HG03565 (cell line): ENCODE measurements around the gene GLIPR2.
"Not testable (repeated sequence)": the region's sequence is repeated elsewhere in the genome, so short reads cannot be mapped to it uniquely, and the experiment has no call there.

ENCODE experiments used
- ATAC-seq: cut with Tn5 transposase; IDR thresholded peaks from one replicate; pipeline ENCODE4 v1.9.1; 2021; ENCODE audit warnings: mild to moderate bottlenecking, moderate library complexity; ENCODE audit not compliant: unreplicated experiment

GLIPR2 gene, protein sequence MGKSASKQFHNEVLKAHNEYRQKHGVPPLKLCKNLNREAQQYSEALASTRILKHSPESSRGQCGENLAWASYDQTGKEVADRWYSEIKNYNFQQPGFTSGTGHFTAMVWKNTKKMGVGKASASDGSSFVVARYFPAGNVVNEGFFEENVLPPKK

GRCh38 chr9:36136272-36136893, at the start of gene GLIPR2:
TSS of gene GLIPR2 (plus strand) at chr9:36136733. CDS start at chr9:36136779, 46 bp downstream.
- peak; percentile 82 for ATAC-seq

GRCh38 chr9:36087054-36087453, 49.5 kb upstream of the GLIPR2 start:
- ATAC-seq: not testable (repeated sequence)

GRCh38 chr9:36088020-36088419, 48.5 kb upstream of the GLIPR2 start:
- ATAC-seq: no peak

GRCh38 chr9:36091026-36091953, 45.2 kb upstream of the GLIPR2 start:
- ATAC-seq: no peak

DNA sequence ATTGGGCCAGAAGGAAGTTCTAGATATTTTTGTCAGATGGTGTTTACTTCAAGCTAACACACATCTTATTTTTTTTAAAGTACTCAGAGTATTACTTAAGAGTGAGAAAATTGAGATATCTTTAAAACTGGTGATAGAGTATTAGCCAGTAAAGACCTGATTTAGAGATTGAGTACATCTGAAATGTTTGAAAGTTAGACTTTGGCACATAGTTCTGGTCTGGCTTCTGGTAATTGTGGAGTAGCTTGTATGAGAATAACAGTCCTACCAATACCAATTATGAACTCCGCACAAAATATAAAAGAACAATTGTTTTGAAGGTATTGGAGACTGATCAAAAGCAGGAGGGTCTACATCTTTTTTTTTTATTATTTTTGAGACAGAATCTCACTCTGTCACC, 44.5 kb upstream of the GLIPR2 start:
- ATAC-seq: no peak

DNA sequence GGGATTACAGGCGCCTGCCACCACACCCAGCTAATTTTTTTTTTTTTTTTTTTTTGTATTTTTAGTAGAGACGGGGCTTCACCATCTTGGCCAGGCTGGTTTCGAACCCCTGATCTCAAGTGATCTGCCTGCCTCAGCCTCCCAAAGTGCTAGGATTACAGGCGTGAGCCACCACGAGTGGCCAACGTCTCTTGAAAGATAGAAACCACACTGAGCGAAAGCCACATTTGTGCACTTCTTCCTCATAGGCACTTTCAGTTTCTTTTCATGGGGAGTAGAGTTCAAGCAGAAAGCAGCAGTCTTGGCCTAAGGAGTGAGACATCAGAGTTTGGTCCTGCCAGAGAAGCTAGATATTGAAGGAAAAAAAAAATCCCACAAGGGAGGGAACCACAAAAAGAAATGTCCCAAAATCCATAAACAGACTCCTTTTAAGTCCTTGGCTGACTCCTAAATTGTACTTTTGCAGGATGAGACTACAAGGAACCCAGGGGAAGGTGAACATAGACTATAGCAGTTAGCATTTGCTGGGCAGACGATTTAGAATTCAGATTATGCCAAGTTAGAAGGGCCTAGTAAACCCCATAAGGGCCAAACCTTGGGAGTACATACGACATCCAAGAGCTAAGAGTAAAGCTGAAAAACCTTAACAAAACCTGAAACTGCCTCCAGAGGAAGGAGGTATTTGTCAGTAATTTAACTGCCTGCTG, 43.9 kb upstream of the GLIPR2 start:
- peak; percentile 88 for ATAC-seq

DNA sequence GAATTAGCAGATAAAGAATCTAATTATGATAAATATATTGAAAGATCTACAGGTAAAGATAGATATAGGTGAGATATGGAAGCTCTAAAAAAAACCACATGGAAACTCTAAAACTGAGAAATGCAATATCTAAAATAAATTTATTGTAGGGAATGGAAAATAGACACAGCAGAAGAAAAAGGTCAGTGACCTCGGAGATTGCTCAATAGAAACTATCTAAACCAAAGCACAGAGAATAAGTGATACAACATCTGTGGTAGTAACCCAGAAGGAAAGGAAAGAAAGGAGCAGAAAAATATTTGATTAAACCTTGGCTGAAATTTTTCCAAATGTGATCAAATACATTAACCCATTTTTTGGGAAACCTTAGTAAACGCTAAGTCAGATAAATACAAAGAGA, 43.1 kb upstream of the GLIPR2 start:
- no peak for ATAC-seq

DNA sequence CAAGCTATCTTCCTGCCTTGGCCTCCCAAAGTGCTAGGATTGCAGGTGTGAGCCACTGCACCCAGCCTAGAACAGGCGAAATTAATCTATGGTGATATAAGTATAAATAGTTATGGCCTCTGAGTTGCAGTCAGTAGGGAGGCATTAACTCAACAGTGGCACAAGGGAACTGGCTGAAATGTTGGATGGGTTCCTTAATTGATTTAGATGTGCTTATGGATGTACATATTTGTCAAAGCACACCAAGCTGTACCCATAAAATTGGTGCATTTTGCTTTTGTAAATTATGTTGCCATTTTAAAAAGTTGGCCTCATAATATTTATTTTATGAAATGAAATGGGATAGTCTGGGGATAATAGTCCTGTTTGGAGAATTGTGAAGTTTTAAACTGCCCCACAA, 36.8 kb upstream of the GLIPR2 start:
- no peak for ATAC-seq

DNA sequence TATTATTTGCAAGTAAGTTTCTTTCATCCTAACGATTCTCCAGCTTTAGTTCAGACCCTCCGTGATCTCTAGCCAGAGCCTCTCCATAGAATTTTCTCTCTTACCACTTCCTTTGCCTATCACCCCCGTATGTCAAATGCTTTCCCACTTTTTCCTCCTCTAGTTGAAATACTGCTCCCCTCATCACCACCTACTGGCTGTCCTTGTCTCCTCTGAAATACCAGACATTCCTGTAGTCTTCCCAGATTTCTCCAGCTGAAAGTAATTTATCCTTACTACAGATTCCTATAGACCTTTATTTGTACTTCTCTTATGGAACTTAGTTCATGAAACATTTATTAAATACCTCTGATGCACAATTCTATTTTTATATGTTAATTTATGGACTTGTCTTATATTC, 36.0 kb upstream of the GLIPR2 start:
- no peak for ATAC-seq

DNA sequence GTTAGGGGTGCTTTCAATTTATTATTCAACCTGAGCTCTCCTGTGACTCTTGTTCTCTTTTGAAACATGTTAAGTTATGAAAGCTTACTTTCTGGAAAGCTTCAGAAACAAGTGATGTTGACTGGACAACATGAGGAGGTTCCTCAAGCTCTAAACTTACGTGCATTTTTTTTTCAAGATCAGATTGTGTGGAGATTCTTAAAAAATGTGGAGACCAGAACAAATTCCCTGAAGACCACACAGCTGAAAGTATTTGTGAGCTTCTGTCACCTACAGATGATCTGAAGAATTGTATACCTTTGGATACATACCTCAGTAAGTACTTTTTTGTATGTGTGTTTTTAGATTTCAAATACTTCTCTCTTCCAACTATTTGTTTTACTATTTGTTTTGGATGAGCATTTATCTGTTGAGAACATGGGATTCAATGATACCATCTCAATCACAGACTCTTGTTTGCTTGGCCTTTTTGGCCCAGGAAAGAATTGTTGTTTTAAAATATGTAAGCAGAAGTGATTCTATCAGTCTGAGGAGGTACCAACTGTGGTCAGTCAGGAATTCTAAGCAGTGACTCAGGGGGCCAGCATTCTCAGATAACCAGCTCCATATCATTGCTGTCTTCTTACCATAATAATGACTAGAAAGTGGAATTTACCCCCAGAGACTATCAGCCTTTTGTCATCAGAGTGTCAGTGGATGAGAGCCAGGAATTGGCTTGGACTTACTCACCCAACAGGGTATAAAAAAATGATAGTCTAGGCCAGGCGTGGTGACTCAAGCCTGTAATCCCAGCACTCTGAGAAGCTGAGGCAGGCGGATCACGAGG, 34.4 kb upstream of the GLIPR2 start:
- ATAC-seq: no peak

DNA sequence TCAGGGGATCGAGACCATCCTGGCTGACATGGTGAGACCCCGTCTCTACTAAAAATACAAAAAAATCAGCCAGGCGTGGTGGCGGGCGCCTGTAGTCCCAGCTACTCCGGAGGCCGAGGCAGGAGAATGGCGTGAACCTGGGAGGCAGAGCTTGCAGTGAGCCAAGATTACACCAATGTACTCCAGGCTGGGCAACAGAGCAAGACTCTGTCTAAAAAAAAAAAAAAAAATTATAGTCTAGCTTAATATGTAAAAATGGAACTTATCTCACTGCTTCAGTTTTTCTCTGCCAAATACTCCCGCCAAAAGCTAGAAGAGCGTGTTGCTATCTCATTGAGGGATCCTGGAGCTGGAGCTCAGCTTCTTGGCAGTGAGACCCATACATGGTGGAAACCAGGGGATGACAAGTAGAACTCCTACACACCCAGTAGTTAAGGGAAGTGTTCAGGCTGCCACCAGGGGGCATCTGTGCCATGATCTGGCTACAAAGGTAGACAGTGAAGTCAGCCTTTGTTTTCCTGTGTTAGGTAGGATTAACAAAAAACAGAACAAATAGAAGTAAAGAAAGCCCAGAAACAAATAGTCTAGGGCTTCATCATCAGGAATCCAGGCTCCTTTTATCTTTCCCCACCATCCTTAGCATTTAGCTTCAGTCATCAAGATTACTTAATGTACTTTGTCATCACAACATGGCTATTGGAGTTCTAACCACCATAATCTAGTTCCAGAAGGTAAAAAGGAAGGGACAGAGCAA, 33.6 kb upstream of the GLIPR2 start:
- peak; percentile 63 for ATAC-seq

DNA sequence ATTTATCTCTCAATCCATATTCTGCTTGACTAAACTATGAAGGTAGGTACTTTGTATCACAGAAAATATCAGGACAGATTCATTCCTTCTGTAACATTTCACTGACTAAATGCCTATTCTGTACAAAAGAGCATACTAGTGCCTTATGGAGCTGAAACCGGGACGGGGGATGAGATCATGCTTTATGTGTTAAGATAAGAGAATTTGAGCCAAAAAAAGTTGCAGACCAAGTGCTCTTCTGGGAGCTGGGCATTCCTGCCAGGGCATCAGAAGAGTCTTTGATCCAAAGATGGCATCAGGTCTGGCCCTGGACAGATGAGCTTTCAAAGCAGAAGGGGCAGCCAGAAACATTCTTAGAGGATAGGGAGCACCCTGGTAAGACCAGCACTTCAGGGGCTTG, 27.5 kb upstream of the GLIPR2 start:
- no peak for ATAC-seq

DNA sequence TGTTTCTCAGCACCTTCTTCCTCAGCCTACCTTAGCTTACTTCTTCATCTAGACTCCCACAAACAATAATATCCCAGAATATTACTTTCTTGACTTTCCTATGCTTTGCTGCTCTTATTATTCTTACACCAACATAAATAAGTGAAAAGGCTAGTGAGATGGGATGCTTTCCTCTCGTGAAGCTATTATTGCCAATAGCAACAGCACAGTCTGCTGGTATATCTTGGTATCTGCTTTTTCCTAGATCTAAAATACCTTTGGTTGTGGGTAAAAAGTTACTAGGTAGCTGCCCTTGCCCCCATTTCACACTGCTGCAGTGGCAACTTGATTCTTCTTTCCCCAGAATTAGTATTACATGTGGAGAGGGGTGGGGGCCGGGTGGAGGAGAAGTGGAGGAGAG, 26.1 kb upstream of the GLIPR2 start:
- ATAC-seq: no peak

GRCh38 chr9:36112516-36112915, 24.0 kb upstream of the GLIPR2 start:
- no peak for ATAC-seq

DNA sequence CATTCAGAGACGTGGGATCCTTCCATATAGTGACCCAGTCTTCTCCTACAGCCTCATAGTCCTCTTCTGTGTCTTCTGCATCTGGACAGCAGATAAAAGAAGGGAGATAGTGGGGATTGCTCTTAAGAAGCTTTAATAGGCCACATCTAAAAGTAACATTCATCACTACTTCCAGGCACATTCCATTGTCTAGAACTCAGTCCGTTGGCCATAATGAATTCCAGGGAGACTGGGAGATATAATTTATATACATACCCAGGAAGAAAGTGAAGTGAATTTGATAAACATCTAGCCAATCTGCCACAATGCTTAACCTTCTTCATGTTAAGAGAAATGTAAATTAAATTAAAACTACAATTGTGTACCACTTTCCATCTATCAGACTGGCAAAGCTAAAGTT, 22.5 kb upstream of the GLIPR2 start:
- ATAC-seq: no peak

- ATAC-seq: no peak
Measured at GRCh38 chr9:36116593-36116992, 19.9 kb upstream of the GLIPR2 start.

GRCh38 chr9:36118201-36118600, 18.3 kb upstream of the GLIPR2 start:
- ATAC-seq: no peak

DNA sequence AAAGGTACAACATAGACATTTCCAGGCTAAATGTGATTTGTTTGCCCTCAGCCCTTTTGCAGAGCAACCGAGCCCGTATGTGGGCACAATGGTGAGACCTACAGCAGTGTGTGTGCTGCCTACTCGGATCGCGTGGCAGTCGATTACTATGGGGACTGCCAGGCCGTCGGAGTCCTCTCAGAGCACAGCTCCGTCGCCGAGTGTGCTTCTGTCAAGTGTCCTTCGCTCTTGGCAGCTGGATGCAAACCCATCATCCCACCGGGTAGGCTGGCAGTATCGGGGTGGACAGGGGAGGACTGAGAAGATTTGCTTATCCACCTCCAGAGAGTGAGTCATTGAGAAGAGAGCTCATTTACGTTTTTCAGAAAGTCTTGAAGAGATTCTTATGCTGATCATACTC, 17.8 kb upstream of the GLIPR2 start:
- ATAC-seq: no peak

DNA sequence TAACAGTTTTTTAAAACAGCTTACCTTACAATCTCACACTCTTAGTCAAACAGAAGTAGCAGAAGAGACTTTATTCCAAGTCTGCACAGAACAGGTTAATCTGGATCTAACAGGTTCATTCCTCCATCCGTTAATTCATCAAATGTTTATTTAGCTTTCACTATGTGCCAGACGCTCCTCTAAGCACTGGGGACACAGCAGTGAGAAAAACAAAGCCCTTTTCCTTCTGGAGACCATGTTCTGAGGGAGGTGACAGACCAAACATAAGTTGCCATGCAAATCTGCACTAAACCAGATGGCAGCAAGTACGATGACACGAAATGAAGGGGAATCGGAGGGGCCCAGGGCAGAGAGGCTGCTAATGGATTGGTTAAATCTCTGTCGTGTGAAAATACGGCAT, 17.1 kb upstream of the GLIPR2 start:
- ATAC-seq: no peak

DNA sequence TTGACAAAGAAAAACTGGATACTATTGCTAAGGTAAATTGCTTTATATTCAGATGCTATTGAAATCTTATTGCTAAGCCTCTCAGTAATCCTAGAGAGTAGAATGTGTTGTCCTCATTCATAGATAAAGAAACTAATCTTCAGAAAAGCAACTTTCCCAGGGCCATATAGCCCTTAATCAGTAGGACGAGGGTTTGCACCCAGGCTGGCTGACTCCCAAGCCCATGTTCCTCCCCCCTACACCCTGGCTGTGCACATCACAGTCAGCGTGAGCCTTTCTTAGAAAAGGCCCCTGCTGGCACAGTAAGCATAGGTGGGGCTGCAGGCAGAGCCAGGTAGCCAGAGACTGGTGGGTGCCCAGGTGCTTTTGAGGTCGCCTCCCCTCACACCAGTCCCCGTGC, 15.8 kb upstream of the GLIPR2 start:
- no peak for ATAC-seq
